ENCODE measurements around the gene CDK5R2. TPM values are rescaled to one million over a fixed set of nuclear protein-coding genes. Genes with fewer than 3 reads are reported as not detected.
A peak's percentile ranks its signal among the peaks of the same experiment; 100 is the strongest.

CDK5R2 gene
- total and polyA plus RNA-seq, 12 donors: 0.13 to 10.4 (median 1.7) TPM; not detected in 3

GRCh38 chr2:219010162-219010756 is 50.8 kb downstream of the CDK5R2 start:
- TF ChIP-seq POLR2A (IDR thresholded peaks at IDR 0.05): no peak
- TF ChIP-seq CTCF (IDR thresholded peaks at IDR 0.05): peak in 2 of 6 experiments; percentile 9 to 18
- Histone ChIP-seq H3K4me3 (no peak overlapping the region), H3K36me3 (replicated peaks in 1 of 2) (no peaks in the 10 kb centered on the region), H3K27ac (no peak overlapping the region), H3K9me3 (replicated peaks in 1 of 3) (no peaks in the 10 kb centered on the region), H3K4me1 (replicated peaks in 1 of 2) (no peaks in the 10 kb centered on the region), H3K27me3 (peaks cover 15% of the 10 kb centered on the region)
- intact Hi-C loops (cut with DNase I): no loop called here
- 52 to 71% (median 65%) methylated on average over 4 to 6 of the region's 6 CpGs for WGBS, 4 donors
- DNase-seq: no peak

GRCh38 chr2:219010873-219011272 is 51.4 kb downstream of the CDK5R2 start:
- intact Hi-C loops (cut with DNase I): no loop called here
- TF ChIP-seq CTCF (IDR thresholded peaks at IDR 0.05): no peak
- no peak for TF ChIP-seq POLR2A (IDR thresholded peaks at IDR 0.05)
- Histone ChIP-seq H3K27me3 (peaks cover 9% of the 10 kb centered on the region), H3K4me1 (replicated peaks in 1 of 2) (no peaks in the 10 kb centered on the region), H3K27ac (no peak overlapping the region), H3K4me3 (no peak overlapping the region), H3K36me3 (replicated peaks in 1 of 2) (no peaks in the 10 kb centered on the region), H3K9me3 (replicated peaks in 1 of 3) (no peaks in the 10 kb centered on the region)
- 72 to 93% (median 84%) methylated on average over 5 of the region's 5 CpGs for WGBS, 4 donors
- no peak for DNase-seq

MicroRNAs within 50 kb of the gene (microRNA counts, 767-probe panel; counts per million panel counts)
- microRNA hsa-miR-375: 0 to 7,105 counts per million in 2 donors

Small RNAs within 50 kb of the gene (microRNA-seq; reads per million reads assigned to microRNA genes)
- 907 to 2,621 (median 1,176) reads per million in 3 donors for gene MIR375

Small RNAs within 50 kb of the gene (small RNA-seq; reads per million reads assigned to genes)
- 260 to 1,564 reads per million in 2 donors for gene MIR375
- gene RNU6-642P: 0 reads per million in 2 donors

Other genes starting within 250 kb of the CDK5R2 start
- gene TTLL4, start 248.8 kb upstream of the CDK5R2 start, total RNA-seq: 10 to 100 TPM; 10.6 to 51.4 (median 20.5) TPM
- gene TTLL4, start 248.8 kb upstream of the CDK5R2 start, polyA plus RNA-seq: 10 to 100 TPM; 22.5 to 65.4 (median 36.8) TPM
- gene CYP27A1, start 177.5 kb upstream of the CDK5R2 start, total RNA-seq: 100 to 1,000 TPM in 4 of 9 donors, 10 to 100 TPM in 5; 30.9 to 124 (median 96.1) TPM
- gene CYP27A1, start 177.5 kb upstream of the CDK5R2 start, polyA plus RNA-seq: 10 to 100 TPM; 29.1 to 75.5 (median 45.8) TPM
- gene PRKAG3, start 127.9 kb upstream of the CDK5R2 start, total RNA-seq: under 1 TPM in 1 of 9 donors, not detected in 8; 0.20 TPM
- not detected for gene PRKAG3, start 127.9 kb upstream of the CDK5R2 start, polyA plus RNA-seq
- gene WNT6, start 99.9 kb upstream of the CDK5R2 start, total RNA-seq: 1 to 10 TPM in 2 of 9 donors, under 1 TPM in 6, not detected in 1; 0.06 to 2.2 (median 0.67) TPM
- gene WNT6, start 99.9 kb upstream of the CDK5R2 start, polyA plus RNA-seq: 1 to 10 TPM in 1 of 3 donors, under 1 TPM in 1, not detected in 1; 0.40 to 1.8 TPM
- under 1 TPM in 2 of 9 donors, not detected in 7; 0.14 to 0.43 TPM for gene WNT10A, start 78.8 kb upstream of the CDK5R2 start, total RNA-seq
- under 1 TPM in 2 of 3 donors, not detected in 1; 0.07 to 0.24 TPM for gene WNT10A, start 78.8 kb upstream of the CDK5R2 start, polyA plus RNA-seq
- gene FEV, start 25.5 kb downstream of the CDK5R2 start, total RNA-seq: 1 to 10 TPM in 3 of 9 donors, under 1 TPM in 2, not detected in 4; 0.22 to 7.2 (median 1.2) TPM
- gene FEV, start 25.5 kb downstream of the CDK5R2 start, polyA plus RNA-seq: 10 to 100 TPM in 1 of 3 donors, 1 to 10 TPM in 2; 3.5 to 16.5 (median 5.3) TPM
- 1 to 10 TPM in 3 of 9 donors, under 1 TPM in 2, not detected in 4; 0.39 to 6.8 (median 2.1) TPM for gene CRYBA2, start 33.8 kb downstream of the CDK5R2 start, total RNA-seq
- 10 to 100 TPM in 1 of 3 donors, 1 to 10 TPM in 2; 1.6 to 26.6 (median 7.2) TPM for gene CRYBA2, start 33.8 kb downstream of the CDK5R2 start, polyA plus RNA-seq
- gene CFAP65, start 81.8 kb downstream of the CDK5R2 start, total RNA-seq: under 1 TPM in 2 of 9 donors, not detected in 7; 0.04 to 0.06 TPM
- under 1 TPM; 0.05 to 0.16 (median 0.10) TPM for gene CFAP65, start 81.8 kb downstream of the CDK5R2 start, polyA plus RNA-seq
- gene IHH, start 101.3 kb downstream of the CDK5R2 start, total RNA-seq: under 1 TPM in 1 of 9 donors, not detected in 8; 0.11 TPM
- under 1 TPM in 1 of 3 donors, not detected in 2; 0.17 TPM for gene IHH, start 101.3 kb downstream of the CDK5R2 start, polyA plus RNA-seq
- 10 to 100 TPM; 11.9 to 22.9 (median 17.8) TPM for gene NHEJ1, start 201.1 kb downstream of the CDK5R2 start, total RNA-seq
- gene NHEJ1, start 201.1 kb downstream of the CDK5R2 start, polyA plus RNA-seq: 10 to 100 TPM in 1 of 3 donors, 1 to 10 TPM in 2; 5.7 to 26.0 (median 7.1) TPM
- gene SLC23A3, start 210.4 kb downstream of the CDK5R2 start, total RNA-seq: 1 to 10 TPM in 2 of 9 donors, under 1 TPM in 5, not detected in 2; 0.14 to 2.9 (median 0.83) TPM
- 1 to 10 TPM in 1 of 3 donors, under 1 TPM in 2; 0.11 to 4.3 (median 0.84) TPM for gene SLC23A3, start 210.4 kb downstream of the CDK5R2 start, polyA plus RNA-seq
- gene CNPPD1, start 217.3 kb downstream of the CDK5R2 start, total RNA-seq: 100 to 1,000 TPM in 6 of 9 donors, 10 to 100 TPM in 3; 32.6 to 137 (median 110) TPM
- gene CNPPD1, start 217.3 kb downstream of the CDK5R2 start, polyA plus RNA-seq: 10 to 100 TPM; 46.9 to 62.7 (median 61.0) TPM
- gene RETREG2, start 218.6 kb downstream of the CDK5R2 start, total RNA-seq: 100 to 1,000 TPM in 5 of 9 donors, 10 to 100 TPM in 4; 63.3 to 159 (median 114) TPM
- gene RETREG2, start 218.6 kb downstream of the CDK5R2 start, polyA plus RNA-seq: 10 to 100 TPM; 30.1 to 63.3 (median 47.6) TPM
- 100 to 1,000 TPM in 1 of 9 donors, 10 to 100 TPM in 8; 28.7 to 156 (median 34.5) TPM for gene ZFAND2B, start 247.1 kb downstream of the CDK5R2 start, total RNA-seq
- gene ZFAND2B, start 247.1 kb downstream of the CDK5R2 start, polyA plus RNA-seq: 10 to 100 TPM; 24.7 to 85.5 (median 48.3) TPM